ENCODE results near the gene ZSWIM7. TPM values are rescaled to one million over a fixed set of nuclear protein-coding genes. Genes with fewer than 3 reads are reported as not detected.

ZSWIM7 gene
- total RNA-seq, 1 experiment from 2014 or later = 41.3 TPM

DNA sequence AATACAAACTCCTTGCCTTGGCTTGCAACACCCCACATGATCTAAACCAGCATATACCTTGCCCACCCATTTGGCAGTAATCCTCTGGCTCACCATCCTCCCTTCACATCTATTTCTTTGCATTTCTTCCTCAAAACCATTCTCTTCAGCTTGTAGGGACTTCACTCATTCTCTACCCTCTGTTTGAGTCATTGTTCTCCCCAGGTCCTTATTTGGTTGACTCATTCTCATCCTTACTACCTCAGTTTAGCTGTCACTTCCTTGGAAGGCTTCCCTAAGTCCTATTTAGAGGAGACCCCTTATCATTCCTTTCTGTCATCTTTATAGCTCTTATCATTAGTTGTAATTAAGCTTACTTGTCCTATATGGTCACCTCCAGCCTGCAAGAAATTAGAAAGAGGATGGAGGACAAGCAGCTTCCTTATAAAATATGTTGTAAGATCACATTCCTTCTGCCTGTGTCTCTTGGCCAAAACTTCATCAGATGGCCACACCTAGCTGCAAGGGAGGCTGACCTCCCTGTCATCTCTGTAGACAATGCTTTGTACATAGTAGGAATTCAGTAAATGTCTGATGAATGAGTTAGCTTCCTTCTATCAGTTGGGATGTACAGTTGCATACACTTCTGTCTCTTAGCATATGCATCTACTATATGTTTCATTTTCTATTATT is 1.9 kb upstream of the ZSWIM7 start:
- Mint-ChIP-seq H3K4me3 (peak overlapping the region; percentile 95), H3K27ac (no peak overlapping the region), H3K4me1 (peaks cover 17% of the 10 kb centered on the region), H3K27me3 (ENCODE audit: low read depth) (no peaks in the 10 kb centered on the region), H3K36me3 (peaks cover 58% of the 10 kb centered on the region), H3K9me3 (peaks cover 10% of the 10 kb centered on the region)
- ChIA-PET CTCF (no interaction called here), POLR2A (no interaction called here)
- no peak for ATAC-seq
- TF ChIP-seq ZNF232 (CRISPR knock-in tag; IDR thresholded peaks at IDR 0.05) = no peak
- no peak for TF ChIP-seq ZNF138 (CRISPR knock-in tag; conservative IDR thresholded peaks at IDR 0.05)
- TF ChIP-seq ELF4 (CRISPR knock-in tag; IDR thresholded peaks at IDR 0.05; ENCODE audit: low read depth) = no peak
- TF ChIP-seq, protein P1, sequence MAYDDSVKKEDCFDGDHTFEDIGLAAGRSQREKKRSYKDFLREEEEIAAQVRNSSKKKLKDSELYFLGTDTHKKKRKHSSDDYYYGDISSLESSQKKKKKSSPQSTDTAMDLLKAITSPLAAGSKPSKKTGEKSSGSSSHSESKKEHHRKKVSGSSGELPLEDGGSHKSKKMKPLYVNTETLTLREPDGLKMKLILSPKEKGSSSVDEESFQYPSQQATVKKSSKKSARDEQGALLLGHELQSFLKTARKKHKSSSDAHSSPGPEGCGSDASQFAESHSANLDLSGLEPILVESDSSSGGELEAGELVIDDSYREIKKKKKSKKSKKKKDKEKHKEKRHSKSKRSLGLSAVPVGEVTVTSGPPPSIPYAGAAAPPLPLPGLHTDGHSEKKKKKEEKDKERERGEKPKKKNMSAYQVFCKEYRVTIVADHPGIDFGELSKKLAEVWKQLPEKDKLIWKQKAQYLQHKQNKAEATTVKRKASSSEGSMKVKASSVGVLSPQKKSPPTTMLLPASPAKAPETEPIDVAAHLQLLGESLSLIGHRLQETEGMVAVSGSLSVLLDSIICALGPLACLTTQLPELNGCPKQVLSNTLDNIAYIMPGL (CRISPR knock-in tag; IDR thresholded peaks at IDR 0.05) = no peak
- TF ChIP-seq CBFB (CRISPR knock-in tag; IDR thresholded peaks at IDR 0.05; ENCODE audit: low read depth) = no peak
- no peak for TF ChIP-seq ATF3 (CRISPR knock-in tag; conservative IDR thresholded peaks at IDR 0.05)
- TF ChIP-seq ZNF396 (CRISPR knock-in tag; IDR thresholded peaks at IDR 0.05; ENCODE audit: borderline replicate concordance) = no peak
- no peak for TF ChIP-seq ZNF423 (CRISPR knock-in tag; IDR thresholded peaks at IDR 0.05)
- no peak for TF ChIP-seq FOXK1 (CRISPR knock-in tag; IDR thresholded peaks at IDR 0.05)
- TF ChIP-seq, protein P2, sequence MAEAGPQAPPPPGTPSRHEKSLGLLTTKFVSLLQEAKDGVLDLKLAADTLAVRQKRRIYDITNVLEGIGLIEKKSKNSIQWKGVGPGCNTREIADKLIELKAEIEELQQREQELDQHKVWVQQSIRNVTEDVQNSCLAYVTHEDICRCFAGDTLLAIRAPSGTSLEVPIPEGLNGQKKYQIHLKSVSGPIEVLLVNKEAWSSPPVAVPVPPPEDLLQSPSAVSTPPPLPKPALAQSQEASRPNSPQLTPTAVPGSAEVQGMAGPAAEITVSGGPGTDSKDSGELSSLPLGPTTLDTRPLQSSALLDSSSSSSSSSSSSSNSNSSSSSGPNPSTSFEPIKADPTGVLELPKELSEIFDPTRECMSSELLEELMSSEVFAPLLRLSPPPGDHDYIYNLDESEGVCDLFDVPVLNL (CRISPR knock-in tag; IDR thresholded peaks at IDR 0.05; ENCODE audit: borderline replicate concordance, low read depth) = no peak
- TF ChIP-seq, protein P3, sequence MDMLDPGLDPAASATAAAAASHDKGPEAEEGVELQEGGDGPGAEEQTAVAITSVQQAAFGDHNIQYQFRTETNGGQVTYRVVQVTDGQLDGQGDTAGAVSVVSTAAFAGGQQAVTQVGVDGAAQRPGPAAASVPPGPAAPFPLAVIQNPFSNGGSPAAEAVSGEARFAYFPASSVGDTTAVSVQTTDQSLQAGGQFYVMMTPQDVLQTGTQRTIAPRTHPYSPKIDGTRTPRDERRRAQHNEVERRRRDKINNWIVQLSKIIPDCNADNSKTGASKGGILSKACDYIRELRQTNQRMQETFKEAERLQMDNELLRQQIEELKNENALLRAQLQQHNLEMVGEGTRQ (CRISPR knock-in tag; IDR thresholded peaks at IDR 0.05) = no peak
- TF ChIP-seq, protein P4, sequence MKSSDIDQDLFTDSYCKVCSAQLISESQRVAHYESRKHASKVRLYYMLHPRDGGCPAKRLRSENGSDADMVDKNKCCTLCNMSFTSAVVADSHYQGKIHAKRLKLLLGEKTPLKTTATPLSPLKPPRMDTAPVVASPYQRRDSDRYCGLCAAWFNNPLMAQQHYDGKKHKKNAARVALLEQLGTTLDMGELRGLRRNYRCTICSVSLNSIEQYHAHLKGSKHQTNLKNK (CRISPR knock-in tag; IDR thresholded peaks at IDR 0.05) = no peak
- no peak for TF ChIP-seq ZNF263 (CRISPR knock-in tag; IDR thresholded peaks at IDR 0.05; ENCODE audit: low read depth)
- TF ChIP-seq MYBL2 (CRISPR knock-in tag; IDR thresholded peaks at IDR 0.05) = no peak
- no peak for TF ChIP-seq ZNF121 (CRISPR knock-in tag; IDR thresholded peaks at IDR 0.05)
- no peak for TF ChIP-seq SP1 (CRISPR knock-in tag; conservative IDR thresholded peaks at IDR 0.05)
- DNase-seq (ENCODE audit: low spot score) = no peak

DNA sequence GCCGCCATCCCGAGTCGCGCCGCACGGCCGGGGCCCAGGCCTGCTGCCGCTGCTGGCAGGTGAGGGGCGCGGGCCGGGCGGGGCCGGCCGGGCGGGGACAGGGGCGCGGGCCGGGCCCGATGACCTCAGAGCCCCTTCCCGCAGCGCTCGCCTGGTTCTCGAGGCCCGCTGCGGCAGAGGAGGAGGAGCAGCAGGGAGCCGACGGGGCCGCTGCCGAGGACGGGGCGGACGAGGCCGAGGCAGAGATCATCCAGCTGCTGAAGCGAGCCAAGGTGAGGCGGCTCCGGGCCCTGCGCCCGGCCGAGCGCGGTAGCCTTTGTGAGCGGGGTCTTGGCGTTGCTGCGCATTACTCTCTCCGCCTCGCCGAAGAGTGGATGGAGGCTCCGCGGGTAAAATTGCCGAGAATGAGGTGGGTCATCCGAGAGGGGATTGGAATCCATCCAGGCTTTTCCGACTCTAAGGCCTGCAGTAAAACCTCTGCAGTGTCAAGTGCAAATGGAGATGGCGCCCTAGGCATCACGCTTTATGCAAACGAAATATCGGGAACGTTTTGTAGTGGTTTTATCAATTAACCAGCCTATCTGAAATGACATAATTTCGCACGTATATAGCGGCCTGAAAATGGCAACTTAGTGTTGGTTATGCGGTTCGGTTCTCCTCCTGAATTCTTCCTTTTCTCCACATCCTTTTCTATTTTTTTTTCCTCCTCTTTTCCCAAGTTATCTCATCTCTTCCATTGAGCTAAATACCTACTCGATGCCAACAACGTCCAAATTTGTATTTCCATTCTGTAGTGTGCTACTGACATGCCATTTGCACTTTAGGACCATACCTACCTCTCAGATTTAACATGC is 697 bp upstream of the ZSWIM7 start:
- peaks cover 10% of the 10 kb centered on the region for H3K9me3 Mint-ChIP-seq
- peaks cover 46% of the 10 kb centered on the region for H3K36me3 Mint-ChIP-seq
- ChIA-PET POLR2A (interaction anchor here (1.0 kb wide), 1 partner anchor 55 kb away, joined by 6 read pairs; the partner anchor contains the start of gene ADORA2B), CTCF (interaction anchor here (1.7 to 4.7 kb wide), 2 partner anchors 34 to 55 kb away, joined by 18 to 47 read pairs; partner anchors contain the start of gene ADORA2B)
- DNase-seq (ENCODE audit: low spot score) = no peak
- H3K4me3 Mint-ChIP-seq = peak overlapping the region; percentile 95
- peak overlapping the region; percentile 92 for H3K27ac Mint-ChIP-seq
- ATAC-seq = peak; percentile 58
- H3K27me3 Mint-ChIP-seq (ENCODE audit: low read depth) = no peaks in the 10 kb centered on the region
- peaks cover 17% of the 10 kb centered on the region for H3K4me1 Mint-ChIP-seq
- TF ChIP-seq, protein P2 (CRISPR knock-in tag; IDR thresholded peaks at IDR 0.05; ENCODE audit: borderline replicate concordance, low read depth) = no peak
- TF ChIP-seq MYBL2 (CRISPR knock-in tag; IDR thresholded peaks at IDR 0.05) (no peak), KAT7 (CRISPR knock-in tag; IDR thresholded peaks at IDR 0.05; ENCODE audit: borderline replicate concordance) (peak; percentile 49; the same call in 1 of the 2 replicates), ESRRA (CRISPR knock-in tag; IDR thresholded peaks at IDR 0.05; ENCODE audit: borderline replicate concordance) (0 out of 2 replicates have a peak, but pooled peaks have one; percentile 2)
- TF ChIP-seq, protein P5, sequence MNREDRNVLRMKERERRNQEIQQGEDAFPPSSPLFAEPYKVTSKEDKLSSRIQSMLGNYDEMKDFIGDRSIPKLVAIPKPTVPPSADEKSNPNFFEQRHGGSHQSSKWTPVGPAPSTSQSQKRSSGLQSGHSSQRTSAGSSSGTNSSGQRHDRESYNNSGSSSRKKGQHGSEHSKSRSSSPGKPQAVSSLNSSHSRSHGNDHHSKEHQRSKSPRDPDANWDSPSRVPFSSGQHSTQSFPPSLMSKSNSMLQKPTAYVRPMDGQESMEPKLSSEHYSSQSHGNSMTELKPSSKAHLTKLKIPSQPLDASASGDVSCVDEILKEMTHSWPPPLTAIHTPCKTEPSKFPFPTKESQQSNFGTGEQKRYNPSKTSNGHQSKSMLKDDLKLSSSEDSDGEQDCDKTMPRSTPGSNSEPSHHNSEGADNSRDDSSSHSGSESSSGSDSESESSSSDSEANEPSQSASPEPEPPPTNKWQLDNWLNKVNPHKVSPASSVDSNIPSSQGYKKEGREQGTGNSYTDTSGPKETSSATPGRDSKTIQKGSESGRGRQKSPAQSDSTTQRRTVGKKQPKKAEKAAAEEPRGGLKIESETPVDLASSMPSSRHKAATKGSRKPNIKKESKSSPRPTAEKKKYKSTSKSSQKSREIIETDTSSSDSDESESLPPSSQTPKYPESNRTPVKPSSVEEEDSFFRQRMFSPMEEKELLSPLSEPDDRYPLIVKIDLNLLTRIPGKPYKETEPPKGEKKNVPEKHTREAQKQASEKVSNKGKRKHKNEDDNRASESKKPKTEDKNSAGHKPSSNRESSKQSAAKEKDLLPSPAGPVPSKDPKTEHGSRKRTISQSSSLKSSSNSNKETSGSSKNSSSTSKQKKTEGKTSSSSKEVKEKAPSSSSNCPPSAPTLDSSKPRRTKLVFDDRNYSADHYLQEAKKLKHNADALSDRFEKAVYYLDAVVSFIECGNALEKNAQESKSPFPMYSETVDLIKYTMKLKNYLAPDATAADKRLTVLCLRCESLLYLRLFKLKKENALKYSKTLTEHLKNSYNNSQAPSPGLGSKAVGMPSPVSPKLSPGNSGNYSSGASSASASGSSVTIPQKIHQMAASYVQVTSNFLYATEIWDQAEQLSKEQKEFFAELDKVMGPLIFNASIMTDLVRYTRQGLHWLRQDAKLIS (CRISPR knock-in tag; IDR thresholded peaks at IDR 0.05; ENCODE audit: borderline replicate concordance) = no peak

Data from WTC11 (cell line).